ENCODE data around the gene OR1K1. TPM values are rescaled to one million over a fixed set of nuclear protein-coding genes. Genes with fewer than 3 reads are reported as not detected.
"Not testable (repeated sequence)": the region's sequence is repeated elsewhere in the genome, so short reads cannot be mapped to it uniquely, and the experiment has no call there.

Gene OR1K1
- polyA plus RNA-seq, 1 donor: not detected

- Histone ChIP-seq H3K27ac (ENCODE audit: low read length) (no peak within 1 kb of the TSS), H3K9me3 (ENCODE audit: control insufficient read depth, low read depth, low read length) (no peaks in the 10 kb centered on the region), H3K27me3 (ENCODE audit: control insufficient read depth, insufficient read depth, low read length) (no peaks in the 10 kb centered on the region), H3K4me3 (ENCODE audit: low read length) (no peak within 1 kb of the TSS), H3K4me1 (ENCODE audit: control insufficient read depth, insufficient read depth, low read length) (no peaks in the 10 kb centered on the region), H3K36me3 (ENCODE audit: control insufficient read depth, insufficient read depth, low read length) (no peaks in the 10 kb centered on the region)
- DNase-seq: no peak
- WGBS (ENCODE audit: insufficient coverage, low lambda C conversion rate): no CpG with 5 or more reads among the region's 12 CpGs
Measured at GRCh38 chr9:122788831-122789230, 11.1 kb upstream of the OR1K1 start, which contains the start of gene OR5C1. TSS of gene OR5C1 (plus strand) at chr9:122788933. CDS start at chr9:122788933, 0 bp downstream.

- Histone ChIP-seq H3K4me3 (ENCODE audit: low read length) (no peak overlapping the region), H3K36me3 (ENCODE audit: control insufficient read depth, insufficient read depth, low read length) (no peaks in the 10 kb centered on the region), H3K4me1 (ENCODE audit: control insufficient read depth, insufficient read depth, low read length) (no peaks in the 10 kb centered on the region), H3K27ac (ENCODE audit: low read length) (no peak overlapping the region), H3K27me3 (ENCODE audit: control insufficient read depth, insufficient read depth, low read length) (no peaks in the 10 kb centered on the region), H3K9me3 (ENCODE audit: control insufficient read depth, low read depth, low read length) (no peaks in the 10 kb centered on the region)
- no peak for DNase-seq
- WGBS (ENCODE audit: insufficient coverage, low lambda C conversion rate): 60% methylated on average over 2 of the region's 28 CpGs
Measured at GRCh38 chr9:122789256-122790046, 10.5 kb upstream of the OR1K1 start.

DNA sequence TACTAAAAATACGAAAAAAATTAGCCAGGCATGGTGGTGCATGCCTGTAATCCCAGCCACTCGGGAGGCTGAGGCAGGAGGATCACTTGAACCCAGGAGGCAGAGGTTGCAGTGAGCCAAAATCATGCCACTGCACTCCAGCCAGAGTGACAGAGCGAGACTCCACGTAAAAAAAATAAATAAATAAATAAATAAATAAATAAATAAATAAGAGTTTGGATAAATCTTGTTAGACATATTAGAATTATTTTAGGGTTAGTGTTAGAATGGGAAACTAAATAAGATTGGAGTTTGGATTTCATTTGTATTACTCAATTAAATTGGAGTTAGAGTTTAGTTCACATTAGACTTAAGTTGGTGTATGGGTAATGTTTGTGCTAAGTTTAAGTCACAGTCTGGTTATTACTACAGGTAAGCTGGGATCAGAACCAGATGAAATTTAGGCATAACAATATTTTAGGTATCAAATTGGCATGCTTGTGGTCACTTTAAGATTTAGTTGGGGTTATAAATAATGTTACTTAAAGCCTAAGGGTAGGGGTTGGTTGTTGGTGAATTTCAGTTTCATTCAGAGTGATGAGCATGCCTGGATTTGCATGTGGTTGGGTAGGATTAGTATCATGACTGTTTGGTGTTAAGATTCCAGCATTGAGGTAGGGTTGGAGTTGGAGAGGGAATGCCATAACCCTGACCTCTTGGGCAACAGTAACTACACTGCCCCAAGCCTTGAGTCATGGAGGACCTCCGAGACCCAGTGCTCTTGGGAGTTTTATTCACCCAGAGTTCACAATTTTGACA lies 7.9 kb upstream of the OR1K1 start:
- no CpG with 5 or more reads among the region's 5 CpGs for WGBS (ENCODE audit: insufficient coverage, low lambda C conversion rate)
- H3K27ac ChIP-seq (ENCODE audit: low read length): no peak overlapping the region

GRCh38 chr9:122797316-122798063 lies 2.4 kb upstream of the OR1K1 start:
- no peak for DNase-seq
- Histone ChIP-seq H3K4me3 (ENCODE audit: low read length) (no peak overlapping the region), H3K27ac (ENCODE audit: low read length) (no peak overlapping the region), H3K4me1 (ENCODE audit: control insufficient read depth, insufficient read depth, low read length) (no peaks in the 10 kb centered on the region), H3K36me3 (ENCODE audit: control insufficient read depth, insufficient read depth, low read length) (no peaks in the 10 kb centered on the region), H3K27me3 (ENCODE audit: control insufficient read depth, insufficient read depth, low read length) (no peaks in the 10 kb centered on the region), H3K9me3 (ENCODE audit: control insufficient read depth, low read depth, low read length) (no peaks in the 10 kb centered on the region)
- no CpG with 5 or more reads among the region's 6 CpGs for WGBS (ENCODE audit: insufficient coverage, low lambda C conversion rate)

More for the DNA sequence above, 7.9 kb upstream of the OR1K1 start:
- Histone ChIP-seq H3K4me3 (ENCODE audit: low read length) (no peak overlapping the region), H3K36me3 (ENCODE audit: control insufficient read depth, insufficient read depth, low read length) (no peaks in the 10 kb centered on the region), H3K9me3 (ENCODE audit: control insufficient read depth, low read depth, low read length) (no peaks in the 10 kb centered on the region), H3K27me3 (ENCODE audit: control insufficient read depth, insufficient read depth, low read length) (no peaks in the 10 kb centered on the region), H3K4me1 (ENCODE audit: control insufficient read depth, insufficient read depth, low read length) (no peaks in the 10 kb centered on the region)
- DNase-seq: no peak

DNA sequence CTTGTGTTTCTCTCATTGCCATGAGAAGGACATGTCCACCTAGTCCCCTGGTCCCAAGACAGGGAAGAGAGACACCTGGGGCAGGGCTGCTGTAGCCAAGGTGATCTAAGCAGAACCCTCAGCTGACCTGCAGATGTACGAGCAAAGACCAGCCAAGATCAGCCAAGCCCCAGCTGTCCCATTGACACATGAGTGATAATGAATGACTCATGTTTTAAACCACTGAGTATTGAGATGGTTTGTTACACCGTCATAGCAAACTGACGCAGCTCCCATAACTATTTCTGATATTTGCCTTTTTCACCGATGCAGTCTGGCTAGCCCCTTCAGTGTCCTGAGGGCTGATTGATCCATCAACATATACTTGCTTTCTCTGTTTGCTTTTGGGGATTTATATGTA lies 6.7 kb downstream of the OR1K1 start:
- WGBS (ENCODE audit: insufficient coverage, low lambda C conversion rate): no CpG with 5 or more reads among the region's 4 CpGs
- Histone ChIP-seq H3K36me3 (ENCODE audit: control insufficient read depth, insufficient read depth, low read length) (no peaks in the 10 kb centered on the region), H3K27ac (ENCODE audit: low read length) (no peak overlapping the region), H3K4me1 (ENCODE audit: control insufficient read depth, insufficient read depth, low read length) (peaks cover 5% of the 10 kb centered on the region), H3K9me3 (ENCODE audit: control insufficient read depth, low read depth, low read length) (no peaks in the 10 kb centered on the region), H3K27me3 (ENCODE audit: control insufficient read depth, insufficient read depth, low read length) (no peaks in the 10 kb centered on the region), H3K4me3 (ENCODE audit: low read length) (no peak overlapping the region)
- no peak for DNase-seq

GRCh38 chr9:122807271-122807900 lies 7.5 kb downstream of the OR1K1 start:
- H3K36me3 ChIP-seq (ENCODE audit: control insufficient read depth, insufficient read depth, low read length): no peaks in the 10 kb centered on the region
- no CpG with 5 or more reads among the region's 1 CpG for WGBS (ENCODE audit: insufficient coverage, low lambda C conversion rate)
- H3K4me3 ChIP-seq (ENCODE audit: low read length): no peak overlapping the region
- H3K27ac ChIP-seq (ENCODE audit: low read length): no peak overlapping the region
- no peak for DNase-seq
- H3K9me3 ChIP-seq (ENCODE audit: control insufficient read depth, low read depth, low read length): no peaks in the 10 kb centered on the region
- no peaks in the 10 kb centered on the region for H3K27me3 ChIP-seq (ENCODE audit: control insufficient read depth, insufficient read depth, low read length)
- peaks cover 5% of the 10 kb centered on the region for H3K4me1 ChIP-seq (ENCODE audit: control insufficient read depth, insufficient read depth, low read length)

GRCh38 chr9:122808141-122808540 lies 8.2 kb downstream of the OR1K1 start:
- Histone ChIP-seq H3K4me1 (ENCODE audit: control insufficient read depth, insufficient read depth, low read length) (peaks cover 5% of the 10 kb centered on the region), H3K4me3 (ENCODE audit: low read length) (no peak overlapping the region), H3K27me3 (ENCODE audit: control insufficient read depth, insufficient read depth, low read length) (no peaks in the 10 kb centered on the region), H3K27ac (ENCODE audit: low read length) (no peak overlapping the region), H3K9me3 (ENCODE audit: control insufficient read depth, low read depth, low read length) (no peaks in the 10 kb centered on the region), H3K36me3 (ENCODE audit: control insufficient read depth, insufficient read depth, low read length) (no peaks in the 10 kb centered on the region)
- DNase-seq: no peak
- no CpG with 5 or more reads among the region's 3 CpGs for WGBS (ENCODE audit: insufficient coverage, low lambda C conversion rate)

DNA sequence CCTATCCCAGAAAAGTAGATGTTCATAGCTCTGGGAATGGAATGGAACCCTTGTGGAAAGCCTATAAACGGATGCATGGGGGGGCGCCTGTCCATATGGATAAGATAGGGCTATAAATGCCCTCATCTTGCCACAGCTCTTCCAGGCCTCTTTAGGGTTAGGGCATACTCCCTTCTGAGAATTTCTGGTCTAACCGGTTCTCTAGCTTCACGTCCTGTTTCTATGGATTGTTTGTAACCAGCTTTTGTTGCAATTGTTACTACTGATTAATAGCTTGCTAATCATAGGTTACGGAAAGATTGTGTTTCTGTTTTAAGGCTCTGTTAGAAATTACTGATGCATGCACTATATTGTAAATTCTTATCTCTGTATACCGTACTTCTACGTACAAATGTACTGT lies 9.3 kb downstream of the OR1K1 start:
- H3K4me3 ChIP-seq (ENCODE audit: low read length); H3K27ac ChIP-seq (ENCODE audit: low read length); H3K36me3 ChIP-seq (ENCODE audit: control insufficient read depth, insufficient read depth, low read length); H3K9me3 ChIP-seq (ENCODE audit: control insufficient read depth, low read depth, low read length); H3K4me1 ChIP-seq (ENCODE audit: control insufficient read depth, insufficient read depth, low read length); H3K27me3 ChIP-seq (ENCODE audit: control insufficient read depth, insufficient read depth, low read length): not testable (repeated sequence)
- DNase-seq: peak in 1 of 2 donors; percentile 45
- WGBS (ENCODE audit: insufficient coverage, low lambda C conversion rate): 38% methylated on average over 4 of the region's 7 CpGs

DNA sequence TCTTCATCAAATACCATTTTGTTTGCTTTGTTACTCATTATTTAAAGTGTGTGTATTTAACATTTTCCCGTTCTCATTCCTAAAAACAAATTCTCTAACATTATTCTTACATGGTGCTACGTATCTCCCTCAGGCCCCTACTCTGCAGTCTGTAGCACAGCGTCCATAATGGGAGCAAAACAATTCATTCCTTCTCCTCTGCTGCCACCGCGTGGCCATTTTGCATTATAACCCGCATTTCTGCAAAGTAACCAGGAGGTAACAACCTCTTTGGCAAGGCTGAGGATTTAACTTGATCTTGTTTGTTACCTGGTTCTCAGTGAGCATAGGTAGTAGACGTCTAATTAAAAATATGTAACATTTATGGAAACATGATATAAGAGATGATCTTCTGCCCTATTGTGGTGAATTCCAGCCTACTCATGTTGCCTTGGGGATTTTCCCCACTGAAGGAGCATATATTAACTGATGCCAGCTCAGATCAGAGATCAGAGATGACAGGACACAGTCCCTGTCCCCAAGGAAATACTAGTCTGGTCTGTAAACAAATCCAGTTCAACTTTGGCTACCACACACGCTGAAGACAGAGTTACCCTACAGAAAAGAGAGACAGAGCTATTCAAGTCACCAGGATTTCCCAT lies 10.5 kb downstream of the OR1K1 start:
- DNase-seq: peak; percentile 48 to 69
- Histone ChIP-seq H3K4me1 (ENCODE audit: control insufficient read depth, insufficient read depth, low read length) (peaks cover 5% of the 10 kb centered on the region), H3K4me3 (ENCODE audit: low read length) (no peak overlapping the region), H3K27me3 (ENCODE audit: control insufficient read depth, insufficient read depth, low read length) (no peaks in the 10 kb centered on the region), H3K36me3 (ENCODE audit: control insufficient read depth, insufficient read depth, low read length) (no peaks in the 10 kb centered on the region), H3K9me3 (ENCODE audit: control insufficient read depth, low read depth, low read length) (no peaks in the 10 kb centered on the region), H3K27ac (ENCODE audit: low read length) (no peak overlapping the region)
- 0% methylated on average over 1 of the region's 8 CpGs for WGBS (ENCODE audit: insufficient coverage, low lambda C conversion rate)

Measured in large intestine (tissue), 3 donors.